H9 (cell line): ENCODE data around the gene DNAJC15. TPM values are rescaled to one million over a fixed set of nuclear protein-coding genes. Genes with fewer than 3 reads are reported as not detected.

Experiments used
- DNase-seq: peaks from one replicate; pipeline ENCODE4 v3.0.0-alpha.2; 2017
- H2AFZ ChIP-seq: one replicate; pipeline ENCODE4 v1.6.1; 2013; ENCODE audit warnings: mild to moderate bottlenecking, low read length, control low read depth, moderate library complexity
- H2AK5ac ChIP-seq: 2 replicates; pipeline ENCODE4 v1.6.1; 2013; ENCODE audit warnings: low read length, control low read depth, mixed read lengths; ENCODE audit not compliant: insufficient read length
- H2BK120ac ChIP-seq: one replicate; pipeline ENCODE4 v1.6.1; 2013; ENCODE audit warnings: low read depth, mild to moderate bottlenecking, low read length, control low read depth, inconsistent platforms; ENCODE audit not compliant: poor library complexity, severe bottlenecking
- H2BK12ac ChIP-seq: 2 replicates; pipeline ENCODE4 v1.6.1; 2013; ENCODE audit warnings: low read length, control low read depth, mixed read lengths, low read depth; ENCODE audit not compliant: insufficient read length
- H2BK15ac ChIP-seq: 2 replicates; pipeline ENCODE4 v1.6.1; 2013; ENCODE audit warnings: low read depth, low read length, control low read depth
- H2BK20ac ChIP-seq: one replicate; pipeline ENCODE4 v1.6.1; 2013; ENCODE audit warnings: low read depth, mild to moderate bottlenecking, low read length, control low read depth, inconsistent platforms; ENCODE audit not compliant: poor library complexity, severe bottlenecking
- H2BK5ac ChIP-seq: 2 replicates; pipeline ENCODE4 v1.6.1; 2013; ENCODE audit warnings: low read length, control low read depth, mixed read lengths; ENCODE audit not compliant: insufficient read length
- H3K14ac ChIP-seq: 2 replicates; pipeline ENCODE4 v1.6.1; 2013; ENCODE audit warnings: low read length, control low read depth; ENCODE audit not compliant: insufficient read depth
- H3K18ac ChIP-seq: 2 replicates; pipeline ENCODE4 v1.6.1; 2013; ENCODE audit warnings: low read depth, mild to moderate bottlenecking, mixed read lengths, low read length, control low read depth; ENCODE audit not compliant: insufficient read length
- H3K23ac ChIP-seq: 2 replicates; pipeline ENCODE4 v1.6.1; 2013; ENCODE audit warnings: low read length, control low read depth, mixed read lengths, low read depth; ENCODE audit not compliant: insufficient read length
- H3K23me2 ChIP-seq: 2 replicates; pipeline ENCODE4 v1.6.1; 2013; ENCODE audit warnings: low read depth, mild to moderate bottlenecking, mixed read lengths, low read length, control low read depth; ENCODE audit not compliant: insufficient read length, poor library complexity, severe bottlenecking
- H3K27ac ChIP-seq: 2 replicates; pipeline ENCODE4 v1.5.1; 2013; ENCODE audit warnings: low read length, control low read depth, mixed read lengths, low read depth; ENCODE audit not compliant: insufficient read length
- H3K27me3 ChIP-seq: 2 replicates; pipeline ENCODE4 v1.6.1; 2013; ENCODE audit warnings: low read length, control low read depth, inconsistent platforms; ENCODE audit not compliant: insufficient read depth
- H3K4ac ChIP-seq: 2 replicates; pipeline ENCODE4 v1.6.1; 2013; ENCODE audit warnings: low read depth, mild to moderate bottlenecking, control low read depth, inconsistent platforms, low read length, moderate library complexity
- H3K4me1 ChIP-seq: 2 replicates; pipeline ENCODE4 v1.6.1; 2013; ENCODE audit warnings: low read length, control low read depth, inconsistent platforms; ENCODE audit not compliant: insufficient read depth
- H3K4me2 ChIP-seq: 2 replicates; pipeline ENCODE4 v1.6.1; 2013; ENCODE audit warnings: low read length, control low read depth, mixed read lengths; ENCODE audit not compliant: insufficient read length, insufficient read depth
- H3K56ac ChIP-seq: 2 replicates; pipeline ENCODE4 v1.6.1; 2013; ENCODE audit warnings: low read depth, mild to moderate bottlenecking, mixed read lengths, low read length, control low read depth; ENCODE audit not compliant: insufficient read length
- H3K79me1 ChIP-seq: 2 replicates; pipeline ENCODE4 v1.6.1; 2013; ENCODE audit warnings: low read depth, mild to moderate bottlenecking, moderate library complexity, low read length, control low read depth, inconsistent platforms; ENCODE audit not compliant: insufficient read depth, poor library complexity, severe bottlenecking
- H3K79me2 ChIP-seq: 2 replicates; pipeline ENCODE4 v1.6.1; 2013; ENCODE audit warnings: low read length, control low read depth, inconsistent platforms; ENCODE audit not compliant: insufficient read depth
- H3K9ac ChIP-seq: 2 replicates; pipeline ENCODE4 v1.6.1; 2013; ENCODE audit warnings: low read length, control low read depth, mixed read lengths; ENCODE audit not compliant: insufficient read length; ENCODE audit errors: extremely low read depth
- H3K9me3 ChIP-seq: one replicate; pipeline ENCODE4 v1.6.1; 2013; ENCODE audit warnings: low read depth, low read length, inconsistent platforms; ENCODE audit not compliant: control insufficient read depth
- H3T11ph ChIP-seq: one replicate; pipeline ENCODE4 v1.6.1; 2013; ENCODE audit warnings: mild to moderate bottlenecking, low read length, control low read depth, inconsistent platforms
- H4K20me1 ChIP-seq: one replicate; pipeline ENCODE4 v1.6.1; 2013; ENCODE audit not compliant: control insufficient read depth, insufficient read length, insufficient read depth
- H4K5ac ChIP-seq: 2 replicates; pipeline ENCODE4 v1.6.1; 2013; ENCODE audit warnings: low read depth, mild to moderate bottlenecking, mixed read lengths, low read length, control low read depth; ENCODE audit not compliant: insufficient read length
- H4K8ac ChIP-seq: replicated peaks from 2 replicates; pipeline ENCODE4 v1.6.1; 2013; ENCODE audit warnings: low read length, control low read depth, mixed read lengths, low read depth; ENCODE audit not compliant: insufficient read length
- H4K91ac ChIP-seq: 2 replicates; pipeline ENCODE4 v1.6.1; 2013; ENCODE audit warnings: low read depth, mild to moderate bottlenecking, moderate library complexity, mixed read lengths, low read length, control low read depth; ENCODE audit not compliant: insufficient read length
- H3K27ac Mint-ChIP-seq, 3 experiments: 2 replicates in 2 of 3; 3 replicates in 1 of 3; pipeline ENCODE4 v1.8.0; 2020 to 2021; ENCODE audit warnings: mixed read lengths in 3 of 3, mild to moderate bottlenecking in 1 of 3, moderate library complexity in 1 of 3
- H3K27me3 Mint-ChIP-seq: 2 replicates; pipeline ENCODE4 v1.8.0; 2021; ENCODE audit warnings: low read depth, mild to moderate bottlenecking, moderate library complexity, mixed read lengths
- H3K36me3 Mint-ChIP-seq, 3 experiments: 2 replicates in 2 of 3; 3 replicates in 1 of 3; pipeline ENCODE4 v1.8.0; 2020 to 2021; ENCODE audit warnings: low read depth in 3 of 3, mixed read lengths in 3 of 3; ENCODE audit not compliant: insufficient read depth in 1 of 3
- H3K4me1 Mint-ChIP-seq, 2 experiments: 2 replicates each; pipeline ENCODE4 v1.8.0; 2020; ENCODE audit warnings: mixed read lengths in 2 of 2
- H3K4me3 Mint-ChIP-seq, 2 experiments: 2 replicates in 1 of 2; 3 replicates in 1 of 2; pipeline ENCODE4 v1.8.0; 2020 to 2021; ENCODE audit warnings: mild to moderate bottlenecking in 2 of 2, mixed read lengths in 2 of 2, moderate library complexity in 1 of 2
- H3K9me3 Mint-ChIP-seq, 2 experiments: 2 replicates in 1 of 2; 3 replicates in 1 of 2; pipeline ENCODE4 v1.8.0; 2020; ENCODE audit warnings: mild to moderate bottlenecking in 2 of 2, mixed read lengths in 2 of 2, moderate library complexity in 1 of 2
- WGBS: extraction: QIAGEN DNeasy Blood & Tissue Kit; methylation state at CpG from one replicate; pipeline ENCODE4 v1.1.7; 2013; ENCODE audit warnings: missing lambda C conversion rate, low lambda C conversion rate, mixed read lengths; ENCODE audit not compliant: insufficient read length; ENCODE audit errors: extremely low coverage; 5-methylcytosine and 5-hydroxymethylcytosine counted together
- total RNA-seq: library from RNA; stranded (reverse); gene quantifications from 2 replicates; pipeline ENCODE4 v1.2.1, GENCODE V29; 2021
- TF ChIP-seq, protein P1 (sequence below): fragments of 200-600 bp; sonication (generic); conservative IDR thresholded peaks from 3 replicates; pipeline ENCODE4 v1.8.0; 2021; ENCODE audit warnings: antibody characterized with exemption, mild to moderate bottlenecking

Gene DNAJC15
- total RNA-seq, 1 experiment from 2014 or later: 13.4 TPM

GRCh38 chr13:43095771-43096719 is 72.7 kb downstream of the DNAJC15 start:
- no peak overlapping the region for H2AK5ac ChIP-seq
- Mint-ChIP-seq H3K4me1 (no peaks in the 10 kb centered on the region), H3K27ac (no peak overlapping the region), H3K9me3 (no peaks in the 10 kb centered on the region), H3K36me3 (peaks cover 0 to 5% (median 1%) of the 10 kb centered on the region in 3 experiments; a peak in 4 of 7 replicates), H3K4me3 (no peak overlapping the region), H3K27me3 (no peaks in the 10 kb centered on the region)
- no peak overlapping the region for H3K4me2 ChIP-seq
- no peak overlapping the region for H2BK20ac ChIP-seq
- no peak overlapping the region for H3K18ac ChIP-seq
- H3K14ac ChIP-seq: no peak overlapping the region
- H2BK12ac ChIP-seq: no peak overlapping the region
- TF ChIP-seq, protein P1, sequence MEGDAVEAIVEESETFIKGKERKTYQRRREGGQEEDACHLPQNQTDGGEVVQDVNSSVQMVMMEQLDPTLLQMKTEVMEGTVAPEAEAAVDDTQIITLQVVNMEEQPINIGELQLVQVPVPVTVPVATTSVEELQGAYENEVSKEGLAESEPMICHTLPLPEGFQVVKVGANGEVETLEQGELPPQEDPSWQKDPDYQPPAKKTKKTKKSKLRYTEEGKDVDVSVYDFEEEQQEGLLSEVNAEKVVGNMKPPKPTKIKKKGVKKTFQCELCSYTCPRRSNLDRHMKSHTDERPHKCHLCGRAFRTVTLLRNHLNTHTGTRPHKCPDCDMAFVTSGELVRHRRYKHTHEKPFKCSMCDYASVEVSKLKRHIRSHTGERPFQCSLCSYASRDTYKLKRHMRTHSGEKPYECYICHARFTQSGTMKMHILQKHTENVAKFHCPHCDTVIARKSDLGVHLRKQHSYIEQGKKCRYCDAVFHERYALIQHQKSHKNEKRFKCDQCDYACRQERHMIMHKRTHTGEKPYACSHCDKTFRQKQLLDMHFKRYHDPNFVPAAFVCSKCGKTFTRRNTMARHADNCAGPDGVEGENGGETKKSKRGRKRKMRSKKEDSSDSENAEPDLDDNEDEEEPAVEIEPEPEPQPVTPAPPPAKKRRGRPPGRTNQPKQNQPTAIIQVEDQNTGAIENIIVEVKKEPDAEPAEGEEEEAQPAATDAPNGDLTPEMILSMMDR: no peak
- H2AFZ ChIP-seq: no peak overlapping the region
- DNase-seq: no peak
- H3K4ac ChIP-seq: no peak overlapping the region
- no peak overlapping the region for H3K27ac ChIP-seq
- no peak overlapping the region for H3K9ac ChIP-seq
- no peak overlapping the region for H2BK15ac ChIP-seq
- no peaks in the 10 kb centered on the region for H3K23me2 ChIP-seq
- H2BK120ac ChIP-seq: no peak overlapping the region
- H3K79me2 ChIP-seq: no peaks in the 10 kb centered on the region
- no peak overlapping the region for H3T11ph ChIP-seq
- H3K4me1 ChIP-seq: no peaks in the 10 kb centered on the region
- H4K5ac ChIP-seq: no peak overlapping the region
- H3K56ac ChIP-seq: no peak overlapping the region
- no peaks in the 10 kb centered on the region for H3K9me3 ChIP-seq
- no peaks in the 10 kb centered on the region for H3K27me3 ChIP-seq
- H3K79me1 ChIP-seq: no peaks in the 10 kb centered on the region
- no peak overlapping the region for H4K91ac ChIP-seq
- H2BK5ac ChIP-seq: no peak overlapping the region
- no peak overlapping the region for H3K23ac ChIP-seq
- 100% methylated on average over 1 of the region's 2 CpGs for WGBS
- no peak overlapping the region for H4K8ac ChIP-seq
- H4K20me1 ChIP-seq: no peaks in the 10 kb centered on the region
